HEK293 (cell line): ENCODE data around the gene ALG3.

Experiments
- CTCF ChIA-PET: fragments of 350-600 bp; formaldehyde crosslinking; extraction: SDS; loops from one replicate; lab custom pipeline; 2021; ENCODE audit warnings: antibody characterized with exemption; lab: Yijun Ruan, JAX
- POLR2A ChIA-PET: fragments of 300-600 bp; formaldehyde crosslinking; extraction: SDS; loops from one replicate; lab custom pipeline; 2020; ENCODE audit warnings: antibody characterized with exemption, inconsistent platforms; lab: Yijun Ruan, JAX
- H3K27ac ChIP-seq: fragments of 200-500 bp; sonication (Bioruptor generic); 2 replicates; pipeline ENCODE4 v1.5.1; 2014; ENCODE audit warnings: low read depth, low read length, control low read depth, inconsistent platforms; ENCODE audit errors: extremely low read depth
- H3K36me3 ChIP-seq, 2 experiments: fragments of 200-500 bp in 1 of 2; sonication (Bioruptor generic) in 1 of 2; 1 replicate in 1 of 2; 2 replicates in 1 of 2; pipeline ENCODE4 v1.5.1; 2014 to 2017; ENCODE audit warnings: inconsistent platforms in 2 of 2, low read length in 2 of 2; ENCODE audit not compliant: control insufficient read depth in 2 of 2, insufficient read depth in 1 of 2
- H3K4me1 ChIP-seq: fragments of 200-500 bp; sonication (Bioruptor generic); 2 replicates; pipeline ENCODE4 v1.5.1; 2014; ENCODE audit warnings: mild to moderate bottlenecking, low read length, inconsistent platforms; ENCODE audit not compliant: control insufficient read depth, insufficient read depth
- H3K4me3 ChIP-seq: 2 replicates; pipeline ENCODE4 v1.5.1; 2011; ENCODE audit warnings: low read depth, mild to moderate bottlenecking, control low read depth, low read length, moderate library complexity
- H3K9me3 ChIP-seq: fragments of 200-500 bp; sonication (Bioruptor generic); 2 replicates; pipeline ENCODE4 v1.5.1; 2014; ENCODE audit warnings: low read depth, low read length, inconsistent platforms; ENCODE audit not compliant: control insufficient read depth, insufficient read depth
- FEZF1 ChIP-seq: fragments of 450-650 bp; formaldehyde crosslinking; IDR thresholded peaks from 2 replicates; pipeline ENCODE4 v1.5.1; 2016; ENCODE audit warnings: missing biosample characterization, missing genetic modification characterization
- HOXC10 ChIP-seq: sonication (generic); formaldehyde crosslinking; IDR thresholded peaks from 2 replicates; pipeline ENCODE4 v1.8.1; 2023; ENCODE audit warnings: mild to moderate bottlenecking, missing genetic modification reagents
- HOXD13 ChIP-seq: sonication (generic); formaldehyde crosslinking; IDR thresholded peaks from 2 replicates; pipeline ENCODE4 v1.8.0; 2022; ENCODE audit warnings: missing genetic modification reagents, borderline replicate concordance
- IKZF3 ChIP-seq: fragments of 450-650 bp; IDR thresholded peaks from 2 replicates; pipeline ENCODE4 v1.5.0; 2018; ENCODE audit warnings: missing biosample characterization, mild to moderate bottlenecking, missing genetic modification characterization, moderate library complexity
- KLF9 ChIP-seq: fragments of 450-650 bp; formaldehyde crosslinking; IDR thresholded peaks from 2 replicates; pipeline ENCODE4 v1.5.1; 2016; ENCODE audit warnings: missing biosample characterization, missing genetic modification characterization, low read depth
- MZF1 ChIP-seq: fragments of 450-650 bp; formaldehyde crosslinking; IDR thresholded peaks from 2 replicates; pipeline ENCODE4 v1.5.1; 2017; ENCODE audit warnings: missing biosample characterization, missing genetic modification characterization, borderline replicate concordance
- SP2 ChIP-seq: fragments of 450-650 bp; formaldehyde crosslinking; IDR thresholded peaks from 2 replicates; pipeline ENCODE4 v1.5.1; 2016; ENCODE audit warnings: missing biosample characterization, missing genetic modification characterization
- TCF7L2 ChIP-seq: IDR thresholded peaks from 2 replicates; pipeline ENCODE4 v1.6.1; 2011; ENCODE audit warnings: low read depth, mild to moderate bottlenecking, inconsistent platforms, low read length, moderate library complexity, borderline replicate concordance
- ZBTB20 ChIP-seq: fragments of 450-650 bp; formaldehyde crosslinking; IDR thresholded peaks from 2 replicates; pipeline ENCODE4 v1.5.1; 2016; ENCODE audit warnings: missing biosample characterization, missing genetic modification characterization
- ZBTB49 ChIP-seq: fragments of 450-650 bp; formaldehyde crosslinking; IDR thresholded peaks from 2 replicates; pipeline ENCODE4 v1.5.1; 2016; ENCODE audit warnings: missing biosample characterization, missing genetic modification characterization, low read depth
- ZEB2 ChIP-seq: fragments of 450-650 bp; formaldehyde crosslinking; IDR thresholded peaks from 2 replicates; pipeline ENCODE4 v1.5.1; 2016; ENCODE audit warnings: missing biosample characterization, missing genetic modification characterization
- ZFP3 ChIP-seq: fragments of 450-650 bp; formaldehyde crosslinking; IDR thresholded peaks from 2 replicates; pipeline ENCODE4 v1.5.1; 2016; ENCODE audit warnings: low read depth, missing biosample characterization, missing genetic modification characterization
- ZNF140 ChIP-seq: fragments of 450-650 bp; formaldehyde crosslinking; IDR thresholded peaks from 2 replicates; pipeline ENCODE4 v1.5.1; 2016; ENCODE audit warnings: missing biosample characterization, missing genetic modification characterization
- ZNF18 ChIP-seq: fragments of 450-650 bp; formaldehyde crosslinking; IDR thresholded peaks from 2 replicates; pipeline ENCODE4 v1.5.1; 2016; ENCODE audit warnings: missing biosample characterization, missing genetic modification characterization
- ZNF19 ChIP-seq: fragments of 450-650 bp; formaldehyde crosslinking; IDR thresholded peaks from 2 replicates; pipeline ENCODE4; 2016; ENCODE audit warnings: missing biosample characterization, missing genetic modification characterization, low read depth
- ZNF202 ChIP-seq: fragments of 450-650 bp; formaldehyde crosslinking; IDR thresholded peaks from 2 replicates; pipeline ENCODE4 v1.5.1; 2016; ENCODE audit warnings: missing biosample characterization, missing genetic modification characterization, borderline replicate concordance
- ZNF211 ChIP-seq: fragments of 450-650 bp; formaldehyde crosslinking; IDR thresholded peaks from 2 replicates; pipeline ENCODE4 v1.5.1; 2016; ENCODE audit warnings: low read depth, missing biosample characterization, missing genetic modification characterization
- ZNF404 ChIP-seq: fragments of 450-650 bp; formaldehyde crosslinking; IDR thresholded peaks from 2 replicates; pipeline ENCODE4 v1.5.1; 2017; ENCODE audit warnings: missing biosample characterization, missing genetic modification characterization
- ZNF473 ChIP-seq: fragments of 450-650 bp; formaldehyde crosslinking; IDR thresholded peaks from 2 replicates; pipeline ENCODE4 v1.5.1; 2017; ENCODE audit warnings: missing biosample characterization, missing genetic modification characterization
- ZNF48 ChIP-seq: fragments of 450-650 bp; formaldehyde crosslinking; IDR thresholded peaks from 2 replicates; pipeline ENCODE4 v1.5.1; 2016; ENCODE audit warnings: missing biosample characterization, missing genetic modification characterization
- ZNF510 ChIP-seq: fragments of 450-650 bp; formaldehyde crosslinking; IDR thresholded peaks from 2 replicates; pipeline ENCODE4 v1.5.1; 2018; ENCODE audit warnings: mild to moderate bottlenecking, missing genetic modification characterization, missing biosample characterization; ENCODE audit not compliant: insufficient replicate concordance
- ZNF585B ChIP-seq: fragments of 450-650 bp; formaldehyde crosslinking; IDR thresholded peaks from 2 replicates; pipeline ENCODE4 v1.5.1; 2016; ENCODE audit warnings: missing biosample characterization, missing genetic modification characterization
- ZNF596 ChIP-seq: fragments of 450-650 bp; IDR thresholded peaks from 2 replicates; pipeline ENCODE4 v1.5.0; 2018; ENCODE audit warnings: missing biosample characterization, mild to moderate bottlenecking, missing genetic modification characterization, moderate library complexity
- ZNF623 ChIP-seq: fragments of 450-650 bp; formaldehyde crosslinking; IDR thresholded peaks from 2 replicates; pipeline ENCODE4 v1.5.1; 2016; ENCODE audit warnings: missing biosample characterization, missing genetic modification characterization
- ZNF626 ChIP-seq: fragments of 450-650 bp; sonication (Bioruptor Pico); formaldehyde crosslinking; IDR thresholded peaks from 2 replicates; pipeline ENCODE4 v1.5.1; 2018; ENCODE audit warnings: missing biosample characterization, missing genetic modification characterization, inconsistent platforms
- ZNF654 ChIP-seq: fragments of 450-650 bp; formaldehyde crosslinking; IDR thresholded peaks from 2 replicates; pipeline ENCODE4 v1.5.1; 2016; ENCODE audit warnings: low read depth, missing biosample characterization, missing genetic modification characterization
- ZNF660 ChIP-seq: fragments of 450-650 bp; IDR thresholded peaks from 2 replicates; pipeline ENCODE4 v1.5.1; 2018; ENCODE audit warnings: missing biosample characterization, mild to moderate bottlenecking, missing genetic modification characterization
- ZNF664 ChIP-seq: fragments of 450-650 bp; formaldehyde crosslinking; IDR thresholded peaks from 2 replicates; pipeline ENCODE4 v1.5.1; 2016; ENCODE audit warnings: missing biosample characterization, missing genetic modification characterization
- ZNF670 ChIP-seq: fragments of 450-650 bp; formaldehyde crosslinking; IDR thresholded peaks from 2 replicates; pipeline ENCODE4 v1.5.1; 2016; ENCODE audit warnings: missing biosample characterization, missing genetic modification characterization, low read depth
- ZNF707 ChIP-seq: fragments of 450-650 bp; formaldehyde crosslinking; IDR thresholded peaks from 2 replicates; pipeline ENCODE4 v1.5.1; 2016; ENCODE audit warnings: missing biosample characterization, missing genetic modification characterization
- ZNF785 ChIP-seq: fragments of 450-650 bp; formaldehyde crosslinking; IDR thresholded peaks from 2 replicates; pipeline ENCODE4 v1.5.1; 2016; ENCODE audit warnings: missing biosample characterization, missing genetic modification characterization
- ZNF837 ChIP-seq: fragments of 450-650 bp; formaldehyde crosslinking; IDR thresholded peaks from 2 replicates; pipeline ENCODE4 v1.5.1; 2016; ENCODE audit warnings: missing biosample characterization, missing genetic modification characterization
- ZSCAN16 ChIP-seq: fragments of 450-650 bp; formaldehyde crosslinking; IDR thresholded peaks from 2 replicates; pipeline ENCODE4 v1.5.1; 2016; ENCODE audit warnings: missing biosample characterization, missing genetic modification characterization
- TF ChIP-seq, protein P1 (sequence below): fragments of 450-650 bp; formaldehyde crosslinking; IDR thresholded peaks from 2 replicates; pipeline ENCODE4 v1.5.1; 2016; ENCODE audit warnings: missing biosample characterization, missing genetic modification characterization
- TF ChIP-seq, protein P2 (sequence below): fragments of 450-650 bp; formaldehyde crosslinking; IDR thresholded peaks from 2 replicates; pipeline ENCODE4 v1.5.1; 2016; ENCODE audit warnings: missing biosample characterization, missing genetic modification characterization
- TF ChIP-seq, protein P3 (sequence below): IDR thresholded peaks from 2 replicates; pipeline ENCODE4 v1.6.1; 2011; ENCODE audit warnings: mild to moderate bottlenecking, low read depth, low read length, borderline replicate concordance

Gene ALG3

GRCh38 chr3:184227481-184227935 lies 21.3 kb downstream of the ALG3 start:
- no peak overlapping the region for H3K27ac ChIP-seq
- H3K36me3 ChIP-seq: no peaks in the 10 kb centered on the region
- CTCF ChIA-PET: interaction anchor here (0.5 to 4.4 kb wide), 30 partner anchors 10 to 824 kb away, joined by 3 to 66 read pairs (median 4); no protein-coding TSS in a partner anchor
- no peaks in the 10 kb centered on the region for H3K9me3 ChIP-seq
- H3K4me1 ChIP-seq: no peaks in the 10 kb centered on the region
- H3K4me3 ChIP-seq: no peak overlapping the region
- POLR2A ChIA-PET: interaction anchor here (0.6 kb wide), 1 partner anchor 29 kb away, joined by 3 read pairs; no protein-coding TSS in a partner anchor
- TF ChIP-seq TCF7L2: no peak
- TF ChIP-seq ZFP3 (tag by site-specific recombination): no peak
- no peak for TF ChIP-seq ZNF202 (tag by site-specific recombination)
- no peak for TF ChIP-seq ZSCAN16
- 0 out of 2 replicates have a peak, but pooled peaks have one; percentile 24 for TF ChIP-seq ZNF660
- TF ChIP-seq HOXD13 (CRISPR knock-in tag): no peak
- TF ChIP-seq KLF9 (tag by site-specific recombination): no peak
- no peak for TF ChIP-seq ZBTB49 (tag by site-specific recombination)
- no peak for TF ChIP-seq ZNF664 (tag by site-specific recombination)
- no peak for TF ChIP-seq ZNF211
- no peak for TF ChIP-seq FEZF1 (tag by site-specific recombination)
- no peak for TF ChIP-seq ZNF404
- no peak for TF ChIP-seq ZNF19
- TF ChIP-seq ZEB2 (tag by site-specific recombination): no peak
- no peak for TF ChIP-seq HOXC10 (CRISPR knock-in tag)
- no peak for TF ChIP-seq ZNF585B (tag by site-specific recombination)
- no peak for TF ChIP-seq ZNF785 (tag by site-specific recombination)
- TF ChIP-seq ZNF707 (tag by site-specific recombination): no peak
- no peak for TF ChIP-seq ZNF623
- TF ChIP-seq ZNF837 (tag by site-specific recombination): no peak
- TF ChIP-seq, protein P1, sequence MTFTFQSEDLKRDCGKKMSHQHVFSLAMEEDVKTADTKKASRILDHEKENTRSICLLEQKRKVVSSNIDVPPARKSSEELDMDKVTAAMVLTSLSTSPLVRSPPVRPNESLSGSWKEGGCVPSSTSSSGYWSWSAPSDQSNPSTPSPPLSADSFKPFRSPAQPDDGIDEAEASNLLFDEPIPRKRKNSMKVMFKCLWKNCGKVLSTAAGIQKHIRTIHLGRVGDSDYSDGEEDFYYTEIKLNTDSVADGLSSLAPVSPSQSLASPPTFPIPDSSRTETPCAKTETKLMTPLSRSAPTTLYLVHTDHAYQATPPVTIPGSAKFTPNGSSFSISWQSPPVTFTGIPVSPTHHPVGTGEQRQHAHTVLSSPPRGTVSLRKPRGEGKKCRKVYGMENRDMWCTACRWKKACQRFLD (tag by site-specific recombination): no peak
- no peak for TF ChIP-seq ZNF48
- no peak for TF ChIP-seq ZBTB20 (tag by site-specific recombination)
- TF ChIP-seq ZNF510 (tag by site-specific recombination): no peak
- no peak for TF ChIP-seq ZNF670 (tag by site-specific recombination)
- TF ChIP-seq IKZF3: no peak
- TF ChIP-seq ZNF18 (tag by site-specific recombination): no peak
- TF ChIP-seq ZNF626 (tag by site-specific recombination): no peak
- no peak for TF ChIP-seq ZNF140 (tag by site-specific recombination)
- no peak for TF ChIP-seq MZF1 (tag by site-specific recombination)
- TF ChIP-seq, protein P2, sequence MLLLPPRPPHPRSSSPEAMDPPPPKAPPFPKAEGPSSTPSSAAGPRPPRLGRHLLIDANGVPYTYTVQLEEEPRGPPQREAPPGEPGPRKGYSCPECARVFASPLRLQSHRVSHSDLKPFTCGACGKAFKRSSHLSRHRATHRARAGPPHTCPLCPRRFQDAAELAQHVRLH (tag by site-specific recombination): no peak
- TF ChIP-seq ZNF473 (tag by site-specific recombination): no peak
- no peak for TF ChIP-seq ZNF596 (tag by site-specific recombination)
- TF ChIP-seq SP2: no peak
- TF ChIP-seq, protein P3, sequence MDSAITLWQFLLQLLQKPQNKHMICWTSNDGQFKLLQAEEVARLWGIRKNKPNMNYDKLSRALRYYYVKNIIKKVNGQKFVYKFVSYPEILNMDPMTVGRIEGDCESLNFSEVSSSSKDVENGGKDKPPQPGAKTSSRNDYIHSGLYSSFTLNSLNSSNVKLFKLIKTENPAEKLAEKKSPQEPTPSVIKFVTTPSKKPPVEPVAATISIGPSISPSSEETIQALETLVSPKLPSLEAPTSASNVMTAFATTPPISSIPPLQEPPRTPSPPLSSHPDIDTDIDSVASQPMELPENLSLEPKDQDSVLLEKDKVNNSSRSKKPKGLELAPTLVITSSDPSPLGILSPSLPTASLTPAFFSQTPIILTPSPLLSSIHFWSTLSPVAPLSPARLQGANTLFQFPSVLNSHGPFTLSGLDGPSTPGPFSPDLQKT: no peak
- peak; percentile 25 for TF ChIP-seq ZNF654
